Measurements from ENCODE around the gene TTK. TPM values are rescaled to one million over a fixed set of nuclear protein-coding genes. Genes with fewer than 3 reads are reported as not detected.

The TTK gene
- polyA plus RNA-seq, 3 donors = not detected

DNA sequence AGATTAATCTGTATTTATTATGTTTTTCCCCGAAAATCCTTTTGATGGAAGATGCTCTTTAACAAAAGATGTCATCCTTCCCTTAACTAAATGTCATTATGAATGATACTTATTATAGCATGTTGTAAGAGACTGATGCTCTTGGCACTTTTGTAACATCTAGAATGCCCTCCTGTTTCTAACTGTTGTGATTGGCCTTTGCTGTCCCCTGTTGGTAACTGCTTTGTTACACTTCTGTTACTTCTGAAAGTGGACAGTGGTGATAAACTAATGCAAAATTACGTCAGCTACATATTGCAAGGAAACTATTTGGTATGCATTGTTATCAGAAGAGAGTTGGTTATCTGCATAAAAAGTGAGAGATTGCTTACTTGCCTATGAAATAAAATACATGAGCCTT lies 5.8 kb downstream of the TTK start:
- intact Hi-C loops (cut with micrococcal nuclease) = no loop called here
- WGBS (ENCODE audit: insufficient coverage) = no CpG with 5 or more reads among the region's 2 CpGs
- H3K27me3 ChIP-seq (ENCODE audit: control insufficient read depth in 2 of 2, insufficient read depth in 2 of 2, low read length in 2 of 2) = no peaks in the 10 kb centered on the region
- no peaks in the 10 kb centered on the region for H4K20me1 ChIP-seq (ENCODE audit: insufficient read depth, low read length)
- peaks cover 50 to 76% of the 10 kb centered on the region in 2 donors for H3K36me3 ChIP-seq (replicated peaks in 1 of 2; ENCODE audit: control insufficient read depth in 1 of 2, insufficient read depth in 2 of 2, low read length in 2 of 2)
- H3K4me3 ChIP-seq (replicated peaks in 1 of 3; ENCODE audit: low read depth in 2 of 3, low read length in 3 of 3) = no peak overlapping the region
- peaks cover 33% of the 10 kb centered on the region for H3K79me2 ChIP-seq (ENCODE audit: insufficient read depth, low read length)
- Mint-ChIP-seq H3K4me3 (no peak overlapping the region), H3K36me3 (peaks cover 48 to 63% of the 10 kb centered on the region in 2 donors), H3K4me1 (peaks cover 3% of the 10 kb centered on the region), H3K27ac (peak overlapping the region in 1 of 7 donors; percentile 4), H3K27me3 (ENCODE audit: low read depth in 3 of 3) (no peaks in the 10 kb centered on the region), H3K9me3 (no peaks in the 10 kb centered on the region)
- H3K4me2 ChIP-seq (replicated peaks; ENCODE audit: extremely low read depth, low read length, poor library complexity, severe bottlenecking) = no peak overlapping the region
- DNase-seq = no peak
- no peak for TF ChIP-seq CTCF (IDR thresholded peaks at IDR 0.05)
- H3K9me3 ChIP-seq (replicated peaks in 1 of 2; ENCODE audit: control insufficient read depth in 1 of 2, insufficient read depth in 1 of 2, low read length in 2 of 2) = no peaks in the 10 kb centered on the region
- H3K4me1 ChIP-seq (ENCODE audit: control insufficient read depth in 1 of 2, insufficient read depth in 2 of 2, low read length in 2 of 2) = peaks cover 0 to 3% of the 10 kb centered on the region in 2 donors
- H2AFZ ChIP-seq (ENCODE audit: insufficient read depth, low read depth, low read length, poor library complexity, severe bottlenecking) = no peak overlapping the region
- no peak overlapping the region for H3K9ac ChIP-seq (ENCODE audit: insufficient read depth, low read length, poor library complexity, severe bottlenecking)
- H3K27ac ChIP-seq (ENCODE audit: low read depth in 1 of 2, low read length in 2 of 2) = no peak overlapping the region

DNA sequence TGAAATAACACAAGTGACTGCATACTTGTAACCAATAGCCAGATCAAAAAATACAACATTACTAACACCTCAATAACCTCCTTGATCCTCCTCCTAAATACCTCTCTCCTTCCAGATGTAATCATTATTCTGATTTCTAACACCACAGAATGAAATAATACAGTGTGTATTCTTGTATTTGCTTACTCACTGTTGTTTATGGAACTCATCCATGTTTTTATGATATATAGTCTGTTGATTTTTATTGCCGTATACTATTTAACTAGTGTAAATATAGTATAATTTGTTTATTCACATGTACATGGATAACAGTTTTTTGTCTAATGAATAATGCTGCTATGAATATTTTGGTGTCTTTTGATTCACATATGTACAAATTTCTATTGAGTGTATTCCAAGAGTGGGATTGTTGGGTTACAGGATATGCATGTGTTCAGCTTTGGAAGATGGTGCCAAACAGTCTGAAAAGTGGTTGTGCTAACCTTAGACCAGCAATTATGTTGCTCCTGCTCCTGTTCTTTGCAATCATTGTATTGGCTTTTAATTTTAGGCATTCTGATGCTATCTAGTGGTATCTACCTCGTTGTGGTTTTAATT lies 11.5 kb downstream of the TTK start:
- peaks cover 43 to 88% of the 10 kb centered on the region in 2 donors for H3K36me3 ChIP-seq (replicated peaks in 1 of 2; ENCODE audit: control insufficient read depth in 1 of 2, insufficient read depth in 2 of 2, low read length in 2 of 2)
- no peak overlapping the region for H3K27ac ChIP-seq (ENCODE audit: low read depth in 1 of 2, low read length in 2 of 2)
- no peak overlapping the region for H3K4me3 ChIP-seq (replicated peaks in 1 of 3; ENCODE audit: low read depth in 2 of 3, low read length in 3 of 3)
- no CpG with 5 or more reads among the region's 2 CpGs for WGBS (ENCODE audit: insufficient coverage)
- no peaks in the 10 kb centered on the region for H3K79me2 ChIP-seq (ENCODE audit: insufficient read depth, low read length)
- no peaks in the 10 kb centered on the region for H3K9me3 ChIP-seq (replicated peaks in 1 of 2; ENCODE audit: control insufficient read depth in 1 of 2, insufficient read depth in 1 of 2, low read length in 2 of 2)
- DNase-seq = no peak
- H4K20me1 ChIP-seq (ENCODE audit: insufficient read depth, low read length) = no peaks in the 10 kb centered on the region
- no peaks in the 10 kb centered on the region for H3K27me3 ChIP-seq (ENCODE audit: control insufficient read depth in 2 of 2, insufficient read depth in 2 of 2, low read length in 2 of 2)
- H3K9me3 Mint-ChIP-seq = no peaks in the 10 kb centered on the region
- no peaks in the 10 kb centered on the region for H3K27me3 Mint-ChIP-seq (ENCODE audit: low read depth in 3 of 3)
- no peaks in the 10 kb centered on the region for H3K4me1 ChIP-seq (ENCODE audit: control insufficient read depth in 1 of 2, insufficient read depth in 2 of 2, low read length in 2 of 2)
- H3K36me3 Mint-ChIP-seq = peaks cover 57 to 82% of the 10 kb centered on the region in 2 donors
- no peak overlapping the region for H2AFZ ChIP-seq (ENCODE audit: insufficient read depth, low read depth, low read length, poor library complexity, severe bottlenecking)
- H3K9ac ChIP-seq (ENCODE audit: insufficient read depth, low read length, poor library complexity, severe bottlenecking) = no peak overlapping the region
- H3K27ac Mint-ChIP-seq = peak overlapping the region in 1 of 7 donors; percentile 30
- no peaks in the 10 kb centered on the region for H3K4me1 Mint-ChIP-seq
- no peak overlapping the region for H3K4me2 ChIP-seq (replicated peaks; ENCODE audit: extremely low read depth, low read length, poor library complexity, severe bottlenecking)
- TF ChIP-seq CTCF (IDR thresholded peaks at IDR 0.05) = no peak
- H3K4me3 Mint-ChIP-seq = no peak overlapping the region
- intact Hi-C loops (cut with micrococcal nuclease) = no loop called here
